Measurements from ENCODE around the gene PRTFDC1. TPM values are rescaled to one million over a fixed set of nuclear protein-coding genes. Genes with fewer than 3 reads are reported as not detected.

Gene PRTFDC1
- total and polyA plus RNA-seq, 11 donors = 1.9 to 13.1 (median 4.6) TPM

DNA sequence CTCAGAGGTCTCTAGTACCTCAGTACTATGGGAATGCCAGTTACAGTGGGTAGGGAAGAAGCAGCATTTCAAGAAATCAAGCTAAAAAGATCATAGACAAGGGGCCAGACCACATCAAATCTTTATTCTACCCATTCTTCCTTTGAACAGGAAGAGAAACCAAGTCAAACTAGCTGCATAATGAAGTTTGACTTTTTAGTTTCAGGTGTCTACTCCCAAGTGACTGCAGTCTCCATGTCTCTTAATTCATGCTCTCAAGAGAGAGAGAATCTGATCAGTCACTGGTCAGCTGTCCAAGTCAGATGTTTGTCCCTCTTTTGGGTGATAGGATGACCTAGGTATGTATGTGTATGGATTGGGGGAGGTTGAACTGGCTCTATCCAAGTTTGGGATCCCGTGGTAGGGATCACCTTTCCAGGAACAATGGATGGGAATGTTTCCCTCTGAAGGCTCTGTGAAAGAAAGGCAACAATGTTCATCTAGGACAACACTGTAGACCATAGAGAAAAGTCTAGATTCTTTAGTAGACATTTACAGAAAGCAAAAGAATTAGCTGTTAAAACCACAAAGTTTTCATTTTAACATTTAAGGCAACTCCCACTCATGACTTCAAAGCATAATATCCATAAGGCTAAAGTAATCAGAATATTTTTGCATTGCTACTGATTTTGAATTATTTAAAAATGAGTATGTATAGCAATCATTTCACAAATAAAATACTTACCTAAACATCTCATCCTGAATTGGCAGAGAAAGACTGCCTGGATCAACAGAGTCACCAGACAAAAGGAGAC, 30.1 kb upstream of the PRTFDC1 start:
- Histone ChIP-seq H3K36me3 (no peaks in the 10 kb centered on the region), H3K27me3 (no peaks in the 10 kb centered on the region), H3K4me3 (no peak overlapping the region), H3K4me1 (peaks cover 0 to 27% (median 5%) of the 10 kb centered on the region in 12 donors), H3K9me3 (peaks cover 0 to 7% (median 0%) of the 10 kb centered on the region in 12 donors), H3K27ac (peak overlapping the region in 3 of 12 donors; percentile 28 to 70 (median 48))
- ATAC-seq = no peak
- TF ChIP-seq POLR2A (IDR thresholded peaks at IDR 0.05) = no peak
- TF ChIP-seq, protein P1, sequence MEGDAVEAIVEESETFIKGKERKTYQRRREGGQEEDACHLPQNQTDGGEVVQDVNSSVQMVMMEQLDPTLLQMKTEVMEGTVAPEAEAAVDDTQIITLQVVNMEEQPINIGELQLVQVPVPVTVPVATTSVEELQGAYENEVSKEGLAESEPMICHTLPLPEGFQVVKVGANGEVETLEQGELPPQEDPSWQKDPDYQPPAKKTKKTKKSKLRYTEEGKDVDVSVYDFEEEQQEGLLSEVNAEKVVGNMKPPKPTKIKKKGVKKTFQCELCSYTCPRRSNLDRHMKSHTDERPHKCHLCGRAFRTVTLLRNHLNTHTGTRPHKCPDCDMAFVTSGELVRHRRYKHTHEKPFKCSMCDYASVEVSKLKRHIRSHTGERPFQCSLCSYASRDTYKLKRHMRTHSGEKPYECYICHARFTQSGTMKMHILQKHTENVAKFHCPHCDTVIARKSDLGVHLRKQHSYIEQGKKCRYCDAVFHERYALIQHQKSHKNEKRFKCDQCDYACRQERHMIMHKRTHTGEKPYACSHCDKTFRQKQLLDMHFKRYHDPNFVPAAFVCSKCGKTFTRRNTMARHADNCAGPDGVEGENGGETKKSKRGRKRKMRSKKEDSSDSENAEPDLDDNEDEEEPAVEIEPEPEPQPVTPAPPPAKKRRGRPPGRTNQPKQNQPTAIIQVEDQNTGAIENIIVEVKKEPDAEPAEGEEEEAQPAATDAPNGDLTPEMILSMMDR (IDR thresholded peaks at IDR 0.05) = no peak
- DNase-seq = no peak
- WGBS, 4 donors = 83 to 98% (median 93%) methylated on average over 1 of the region's 1 CpG
- intact Hi-C loops (cut with DNase I) = loop anchor here in 5 of 10 donors (5.0 to 10.0 kb wide), 4 partner anchors 258 to 340 kb away; partner anchors contain the start of gene ARHGAP21 (in 3 of the 5)

DNA sequence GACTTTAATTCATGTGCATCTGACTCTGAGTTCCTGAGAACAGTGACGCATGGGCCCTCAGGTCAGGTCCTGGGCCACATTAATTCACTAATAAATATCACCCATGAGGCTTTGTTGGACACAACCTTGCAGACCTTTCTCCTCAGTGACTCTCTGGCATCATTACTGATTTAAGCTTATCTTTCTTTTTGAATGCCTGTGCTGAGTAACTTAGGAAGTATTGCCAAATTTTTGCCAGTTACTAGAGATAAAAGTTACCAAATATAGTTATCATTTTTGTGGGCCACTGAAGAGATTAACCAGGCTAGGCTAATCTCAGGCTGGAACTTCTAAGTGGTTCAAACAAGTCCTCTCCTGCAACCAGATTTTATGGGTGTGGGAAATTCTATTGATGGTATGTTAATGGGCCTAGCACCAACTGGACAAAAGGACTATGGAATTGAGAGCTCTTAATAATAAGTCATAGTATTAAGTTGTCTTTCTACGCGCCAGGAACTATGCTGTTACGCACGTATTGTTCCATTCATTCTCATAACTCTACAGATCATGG, 28.8 kb upstream of the PRTFDC1 start:
- WGBS, 4 donors = 63 to 78% (median 64%) methylated on average over 5 of the region's 5 CpGs
- intact Hi-C loops (cut with DNase I) = loop anchor here in 6 of 10 donors (1.0 to 10.0 kb wide), 5 partner anchors 256 to 339 kb away; partner anchors contain the start of gene ARHGAP21 (in 3 of the 6)
- peak overlapping the region in 5 of 12 donors; percentile 14 to 70 (median 42) for H3K27ac ChIP-seq
- H3K4me3 ChIP-seq = no peak overlapping the region
- no peak for DNase-seq
- H3K27me3 ChIP-seq = no peaks in the 10 kb centered on the region
- TF ChIP-seq, protein P1 (IDR thresholded peaks at IDR 0.05) = no peak
- TF ChIP-seq POLR2A (IDR thresholded peaks at IDR 0.05) = no peak
- H3K36me3 ChIP-seq = no peaks in the 10 kb centered on the region
- H3K4me1 ChIP-seq = peaks cover 0 to 27% (median 5%) of the 10 kb centered on the region in 12 donors
- H3K9me3 ChIP-seq = peaks cover 0 to 7% (median 0%) of the 10 kb centered on the region in 12 donors
- ATAC-seq = peak; percentile 81 to 94 (median 82)

DNA sequence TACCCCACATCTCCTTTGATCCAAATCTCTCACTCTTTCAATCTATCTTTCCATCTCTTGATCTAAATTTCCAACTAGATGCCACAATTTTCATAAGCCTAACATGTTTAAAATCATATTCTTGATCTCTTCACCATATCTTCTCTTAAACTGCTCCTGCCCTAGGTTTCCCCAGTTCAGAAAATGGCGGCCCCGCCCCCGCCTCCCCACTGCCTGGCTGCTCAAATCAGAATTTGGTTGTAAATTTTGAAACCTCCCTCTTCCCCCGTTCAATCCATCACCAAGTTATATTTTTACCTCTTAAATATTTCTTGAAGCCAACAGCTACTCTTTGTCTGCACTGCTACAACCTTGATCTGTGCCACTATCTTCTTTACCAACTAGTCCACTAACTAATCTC, 27.3 kb upstream of the PRTFDC1 start:
- WGBS, 4 donors = 97 to 98% (median 97%) methylated on average over 4 of the region's 4 CpGs
- intact Hi-C loops (cut with DNase I) = loop anchor here in 5 of 10 donors (5.0 to 10.0 kb wide), 4 partner anchors 255 to 337 kb away; partner anchors contain the start of gene ARHGAP21 (in 3 of the 5)
- ATAC-seq = no peak

More for the DNA sequence above, 27.3 kb upstream of the PRTFDC1 start:
- Histone ChIP-seq H3K27ac (peak overlapping the region in 2 of 12 donors; percentile 24 to 70), H3K4me3 (no peak overlapping the region), H3K27me3 (no peaks in the 10 kb centered on the region), H3K9me3 (peaks cover 0 to 7% (median 0%) of the 10 kb centered on the region in 12 donors), H3K4me1 (peaks cover 0 to 36% (median 8%) of the 10 kb centered on the region in 12 donors), H3K36me3 (no peaks in the 10 kb centered on the region)
- no peak for TF ChIP-seq POLR2A (IDR thresholded peaks at IDR 0.05)
- TF ChIP-seq, protein P1 (IDR thresholded peaks at IDR 0.05) = no peak
- no peak for DNase-seq

Data from heart left ventricle (tissue), 16 donors.